Neuronal stem cell (in vitro differentiated cells): ENCODE data around the gene INCA1.
"Not testable (repeated sequence)": the region's sequence is repeated elsewhere in the genome, so short reads cannot be mapped to it uniquely, and the experiment has no call there.

Source experiments
- DNase-seq: peaks from one replicate; pipeline ENCODE4 v3.0.0-alpha.2; 2013; ENCODE audit warnings: low spot score
- H2AFZ ChIP-seq: one replicate; pipeline ENCODE4 v1.6.1; 2013; ENCODE audit warnings: mild to moderate bottlenecking, low read length, inconsistent platforms
- H2AK5ac ChIP-seq: 2 replicates; pipeline ENCODE4 v1.6.1; 2013; ENCODE audit warnings: low read depth, mild to moderate bottlenecking, inconsistent platforms, low read length, moderate library complexity, mixed read lengths
- H2BK120ac ChIP-seq: 2 replicates; pipeline ENCODE4 v1.6.1; 2013; ENCODE audit warnings: low read depth, mild to moderate bottlenecking, inconsistent platforms, low read length, moderate library complexity, mixed read lengths
- H2BK12ac ChIP-seq: one replicate; pipeline ENCODE4 v1.6.1; 2013; ENCODE audit warnings: low read length, inconsistent platforms
- H2BK15ac ChIP-seq: 2 replicates; pipeline ENCODE4 v1.6.1; 2013; ENCODE audit warnings: mild to moderate bottlenecking, low read length, inconsistent platforms, mixed read lengths
- H2BK5ac ChIP-seq: one replicate; pipeline ENCODE4 v1.6.1; 2013; ENCODE audit warnings: inconsistent platforms, mild to moderate bottlenecking, low read length, moderate library complexity
- H3K14ac ChIP-seq: one replicate; pipeline ENCODE4 v1.6.1; 2013; ENCODE audit warnings: low read length, inconsistent platforms
- H3K18ac ChIP-seq: 2 replicates; pipeline ENCODE4 v1.6.1; 2013; ENCODE audit warnings: low read length, inconsistent platforms
- H3K23ac ChIP-seq: 2 replicates; pipeline ENCODE4 v1.6.1; 2013; ENCODE audit warnings: low read depth, mild to moderate bottlenecking, mixed read lengths, low read length, inconsistent platforms; ENCODE audit not compliant: poor library complexity
- H3K27ac ChIP-seq: replicated peaks from 3 replicates; pipeline ENCODE4 v1.5.1; 2013; ENCODE audit warnings: low read length, inconsistent platforms
- H3K27me3 ChIP-seq, 3 experiments: 2 replicates each; pipeline ENCODE4 v1.6.1; 2013; ENCODE audit warnings: low read length in 3 of 3, mild to moderate bottlenecking in 2 of 3, inconsistent platforms in 1 of 3, low read depth in 1 of 3, mixed read lengths in 1 of 3, moderate library complexity in 1 of 3; ENCODE audit not compliant: control insufficient read depth in 3 of 3, insufficient read depth in 3 of 3
- H3K36me3 ChIP-seq, 2 donors: replicated peaks in 1 of 2; 2 replicates each; pipeline ENCODE4 v1.6.1; 2013; ENCODE audit warnings: low read length in 2 of 2; ENCODE audit not compliant: control insufficient read depth in 2 of 2, insufficient read depth in 2 of 2
- H3K4ac ChIP-seq: 2 replicates; pipeline ENCODE4 v1.6.1; 2013; ENCODE audit warnings: inconsistent platforms, mild to moderate bottlenecking, low read length, moderate library complexity
- H3K4me1 ChIP-seq, 2 donors: 1 replicate in 1 of 2; 2 replicates in 1 of 2; pipeline ENCODE4 v1.6.1; 2013; ENCODE audit warnings: low read length in 2 of 2, low read depth in 1 of 2; ENCODE audit not compliant: control insufficient read depth in 2 of 2, insufficient read depth in 1 of 2
- H3K4me2 ChIP-seq: one replicate; pipeline ENCODE4 v1.6.1; 2013; ENCODE audit warnings: mild to moderate bottlenecking, low read length, inconsistent platforms; ENCODE audit not compliant: insufficient read depth, poor library complexity, severe bottlenecking
- H3K4me3 ChIP-seq, 2 donors: 2 replicates each; pipeline ENCODE4 v1.5.1; 2013; ENCODE audit warnings: low read length in 2 of 2, mild to moderate bottlenecking in 2 of 2, inconsistent platforms in 1 of 2, moderate library complexity in 1 of 2
- H3K79me1 ChIP-seq: one replicate; pipeline ENCODE4 v1.6.1; 2013; ENCODE audit warnings: low read depth, mild to moderate bottlenecking, inconsistent platforms, low read length, moderate library complexity
- H3K9ac ChIP-seq: one replicate; pipeline ENCODE4 v1.6.1; 2013; ENCODE audit warnings: mild to moderate bottlenecking, low read depth, low read length, inconsistent platforms; ENCODE audit not compliant: poor library complexity
- H3K9me3 ChIP-seq, 2 donors: replicated peaks in 1 of 2; 2 replicates each; pipeline versions ENCODE3 to v1.6.1; 2013; ENCODE audit warnings: low read length in 2 of 2, mild to moderate bottlenecking in 2 of 2, inconsistent platforms in 1 of 2, low read depth in 1 of 2, mixed read lengths in 1 of 2, moderate library complexity in 1 of 2; ENCODE audit not compliant: control insufficient read depth in 2 of 2, insufficient read depth in 1 of 2
- H4K8ac ChIP-seq: one replicate; pipeline ENCODE4 v1.6.1; 2013; ENCODE audit warnings: low read depth, mild to moderate bottlenecking, inconsistent platforms, low read length, moderate library complexity
- H4K91ac ChIP-seq: one replicate; pipeline ENCODE4 v1.6.1; 2013; ENCODE audit warnings: low read length, low read depth, mild to moderate bottlenecking, inconsistent platforms; ENCODE audit not compliant: poor library complexity
- WGBS, 2 donors: extraction: QIAGEN DNeasy Blood & Tissue Kit; methylation state at CpG; one replicate each; pipeline ENCODE4 v1.1.7; 2013; ENCODE audit warnings: missing lambda C conversion rate in 2 of 2, mixed read lengths in 1 of 2; ENCODE audit not compliant: insufficient read length in 2 of 2, insufficient replicate concordance in 1 of 2; ENCODE audit errors: extremely low coverage in 2 of 2; 5-methylcytosine and 5-hydroxymethylcytosine counted together

INCA1 gene

DNA sequence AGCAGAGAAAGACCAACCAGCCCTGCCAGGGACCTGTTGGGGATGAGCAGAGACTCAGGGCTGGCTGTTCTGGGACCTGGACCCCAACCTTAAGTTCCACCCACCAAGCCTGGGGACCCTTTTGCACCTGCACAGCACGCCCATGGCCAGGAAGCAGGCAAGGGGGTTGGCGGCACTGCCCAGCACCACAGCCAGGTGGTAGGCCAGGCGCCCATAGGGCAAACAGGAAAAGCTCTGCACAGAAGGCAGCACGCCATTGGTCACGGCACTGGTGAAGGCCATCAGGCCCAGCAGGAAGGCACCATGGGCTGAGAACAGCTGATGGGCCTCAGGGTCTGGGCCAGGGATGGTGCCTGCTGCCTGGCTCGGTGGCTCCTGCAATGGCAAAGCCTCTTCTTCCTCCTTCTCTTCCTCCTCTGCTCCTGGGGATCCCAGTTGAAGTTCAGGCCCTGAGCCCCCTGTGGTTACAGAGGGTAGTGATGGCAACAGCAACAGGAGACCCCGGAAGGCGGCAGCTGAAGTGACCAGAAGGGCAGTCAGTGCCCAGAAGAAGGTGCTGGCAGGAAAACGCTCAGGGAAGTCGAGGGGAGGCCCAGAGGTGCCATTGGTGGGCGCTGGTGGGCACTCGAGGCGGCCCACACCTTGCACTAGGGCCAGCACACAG is 36.2 kb upstream of the INCA1 start:
- H3K4ac ChIP-seq, result no peak overlapping the region
- no CpG with 5 or more reads among the region's 13 CpGs for WGBS, 2 donors
- no peak overlapping the region for H3K18ac ChIP-seq
- H3K27me3 ChIP-seq, result peaks cover 0 to 40% (median 17%) of the 10 kb centered on the region in 3 experiments
- H3K9me3 ChIP-seq, result no peaks in the 10 kb centered on the region
- H2BK12ac ChIP-seq, result peak overlapping the region; percentile 63
- peaks cover 0 to 2% of the 10 kb centered on the region in 2 donors for H3K4me1 ChIP-seq
- no peak overlapping the region for H2BK120ac ChIP-seq
- H2BK15ac ChIP-seq, result peak overlapping the region; percentile 88
- H2AFZ ChIP-seq, result no peak overlapping the region
- H3K4me2 ChIP-seq, result no peak overlapping the region
- H3K4me3 ChIP-seq, result peak overlapping the region in 1 of 2 donors; percentile 53
- H3K79me1 ChIP-seq, result peaks cover 4% of the 10 kb centered on the region
- H3K23ac ChIP-seq, result peak overlapping the region; percentile 75
- H2BK5ac ChIP-seq, result no peak overlapping the region
- no peak for DNase-seq
- H2AK5ac ChIP-seq, result peak overlapping the region; percentile 96
- H3K36me3 ChIP-seq, result no peaks in the 10 kb centered on the region
- no peak overlapping the region for H3K9ac ChIP-seq
- H3K27ac ChIP-seq, result no peak overlapping the region
- no peak overlapping the region for H4K8ac ChIP-seq
- no peak overlapping the region for H4K91ac ChIP-seq
- peak overlapping the region; percentile 85 for H3K14ac ChIP-seq

DNA sequence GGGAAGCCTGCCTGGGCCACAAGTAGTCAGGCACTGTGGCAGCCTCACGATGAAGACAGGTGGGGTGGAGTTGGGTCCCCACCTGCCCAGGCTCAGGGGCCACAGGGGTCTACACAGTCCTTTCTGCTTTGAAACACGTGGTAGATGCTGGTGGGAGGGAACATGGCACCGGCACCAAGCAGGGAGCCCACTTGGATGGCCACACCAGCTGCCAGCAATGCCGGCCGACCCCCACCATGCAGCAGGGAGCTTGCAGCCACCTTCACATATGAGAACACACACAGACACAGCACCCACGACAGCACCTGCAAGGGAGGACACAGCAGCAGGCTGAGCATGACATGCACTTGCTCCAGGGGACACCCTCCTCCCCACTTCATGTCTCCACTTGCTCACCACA is 35.5 kb upstream of the INCA1 start:
- Histone ChIP-seq H3K9ac (peak overlapping the region; percentile 24), H2BK5ac (no peak overlapping the region), H3K4me1 (peaks cover 0 to 2% of the 10 kb centered on the region in 2 donors), H3K9me3 (no peaks in the 10 kb centered on the region), H3K4me3 (no peak overlapping the region), H3K4ac (peak overlapping the region; percentile 0), H4K8ac (no peak overlapping the region), H2BK15ac (peak overlapping the region; percentile 1), H2AFZ (no peak overlapping the region), H4K91ac (no peak overlapping the region), H3K27me3 (peaks cover 0 to 40% (median 17%) of the 10 kb centered on the region in 3 experiments), H3K18ac (peak overlapping the region; percentile 27), H3K4me2 (no peak overlapping the region), H3K14ac (no peak overlapping the region), H2BK12ac (no peak overlapping the region), H3K23ac (no peak overlapping the region), H3K27ac (no peak overlapping the region), H2AK5ac (peak overlapping the region; percentile 88), H3K36me3 (no peaks in the 10 kb centered on the region), H3K79me1 (peaks cover 4% of the 10 kb centered on the region), H2BK120ac (no peak overlapping the region)
- WGBS, 2 donors, result no CpG with 5 or more reads among the region's 6 CpGs
- no peak for DNase-seq

DNA sequence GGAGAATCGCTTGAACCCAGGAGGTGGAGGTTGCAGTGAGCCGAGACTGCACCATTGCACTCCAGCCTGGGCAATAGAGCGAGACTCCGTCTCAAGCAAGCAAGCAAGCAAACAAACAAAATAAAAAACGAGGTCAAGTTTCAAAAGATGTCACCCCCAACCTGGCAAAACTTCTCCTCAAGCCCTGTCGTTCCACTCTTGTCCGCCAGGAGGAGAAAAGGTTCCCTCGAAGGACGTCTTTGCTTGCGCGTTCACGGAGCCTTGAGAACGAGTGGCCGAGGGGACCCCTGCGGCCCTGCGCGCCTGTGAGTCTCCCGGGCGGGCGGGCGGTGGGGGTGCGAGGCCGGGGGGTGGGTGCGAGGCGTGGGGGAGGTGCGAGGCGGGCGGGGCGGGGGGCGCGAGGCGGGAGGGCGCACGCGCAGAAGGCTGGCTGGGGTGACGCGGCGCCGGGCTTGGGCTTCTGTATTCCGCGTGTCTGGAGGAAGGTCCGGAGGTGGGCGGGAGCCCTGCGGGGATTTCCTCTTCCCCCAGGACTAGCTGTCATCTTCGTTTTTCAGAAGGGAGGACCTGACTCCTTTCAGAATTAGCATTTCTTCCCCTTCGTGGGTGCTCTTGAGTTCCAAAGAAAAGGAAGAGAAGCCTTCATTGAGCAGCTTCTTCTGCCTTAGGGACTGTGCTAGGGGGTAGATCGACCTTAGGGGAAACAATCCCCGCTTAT is 34.2 kb upstream of the INCA1 start:
- no peak overlapping the region for H3K4ac ChIP-seq
- peaks cover 0 to 2% of the 10 kb centered on the region in 2 donors for H3K4me1 ChIP-seq
- no peak overlapping the region for H4K8ac ChIP-seq
- H3K9ac ChIP-seq, result no peak overlapping the region
- H2BK5ac ChIP-seq, result no peak overlapping the region
- H3K4me3 ChIP-seq, result peak overlapping the region; percentile 39 to 67
- H3K79me1 ChIP-seq, result peaks cover 4% of the 10 kb centered on the region
- WGBS, 2 donors, result no CpG with 5 or more reads among the region's 48 CpGs
- DNase-seq, result peak; percentile 85
- H3K14ac ChIP-seq, result no peak overlapping the region
- no peaks in the 10 kb centered on the region for H3K9me3 ChIP-seq
- no peak overlapping the region for H2BK12ac ChIP-seq
- H3K27ac ChIP-seq, result no peak overlapping the region
- H3K36me3 ChIP-seq, result no peaks in the 10 kb centered on the region
- H2BK15ac ChIP-seq, result no peak overlapping the region
- H2AFZ ChIP-seq, result peak overlapping the region; percentile 80
- H3K23ac ChIP-seq, result no peak overlapping the region
- H3K4me2 ChIP-seq, result peak overlapping the region; percentile 54
- H2BK120ac ChIP-seq, result no peak overlapping the region
- H3K27me3 ChIP-seq, result peaks cover 0 to 40% (median 17%) of the 10 kb centered on the region in 3 experiments
- H3K18ac ChIP-seq, result peak overlapping the region; percentile 38
- no peak overlapping the region for H2AK5ac ChIP-seq
- no peak overlapping the region for H4K91ac ChIP-seq

DNA sequence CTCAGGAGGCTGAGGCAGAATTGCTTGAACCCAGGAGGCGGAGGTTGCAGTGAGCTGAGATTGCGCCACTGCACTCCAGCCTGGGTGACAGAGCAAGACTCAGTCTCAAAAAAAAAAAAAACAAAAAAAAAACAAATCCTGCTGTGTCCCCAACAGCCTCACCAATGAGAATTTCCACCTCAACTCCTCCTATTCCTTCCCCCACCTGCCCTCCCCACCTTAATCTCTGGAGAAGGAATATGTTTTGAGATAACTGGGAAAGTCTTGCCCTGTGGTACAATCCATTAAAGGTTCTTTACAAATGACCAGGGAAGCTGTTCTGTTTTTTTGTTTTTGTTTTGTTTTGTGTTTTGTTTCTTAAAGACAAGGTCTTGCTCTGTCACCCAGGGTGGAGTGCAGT is 32.8 kb upstream of the INCA1 start:
- not testable (repeated sequence) for H3K4me2 ChIP-seq, H3K14ac ChIP-seq, H3K9me3 ChIP-seq, H3K4me1 ChIP-seq, H3K4ac ChIP-seq, H3K4me3 ChIP-seq, H3K9ac ChIP-seq, H4K91ac ChIP-seq, H2BK12ac ChIP-seq, H3K23ac ChIP-seq, H2BK5ac ChIP-seq, DNase-seq, H2AFZ ChIP-seq, H4K8ac ChIP-seq, H2AK5ac ChIP-seq, H3K36me3 ChIP-seq, H2BK120ac ChIP-seq, H3K18ac ChIP-seq, H3K27ac ChIP-seq, H2BK15ac ChIP-seq, H3K79me1 ChIP-seq
- H3K27me3 ChIP-seq, result peaks cover 0 to 39% (median 14%) of the 10 kb centered on the region in 3 experiments
- WGBS, 2 donors, result no CpG with 5 or more reads among the region's 2 CpGs
